ENCODE data around the gene VSIR.

The VSIR gene

GRCh38 chr10:71754562-71754961 lies 18.8 kb downstream of the VSIR start:
- Histone ChIP-seq H2AFZ (ENCODE audit: low read length) (no peak overlapping the region), H3K27me3 (ENCODE audit: insufficient read depth, low read length, poor library complexity, severe bottlenecking) (no peaks in the 10 kb centered on the region), H3F3A (ENCODE audit: low read depth) (0 out of 2 replicates have a peak, but pooled peaks cover 3% of the 10 kb centered on the region), H3K4me2 (ENCODE audit: low read depth, low read length, poor library complexity, severe bottlenecking) (peak overlapping the region; percentile 10), H3K9me3 (ENCODE audit: insufficient read depth, low read depth, low read length) (no peaks in the 10 kb centered on the region), H4K20me1 (ENCODE audit: insufficient read depth, low read length, poor library complexity, severe bottlenecking) (no peaks in the 10 kb centered on the region), H3K9me2 (replicated peaks; ENCODE audit: low read depth, low read length) (no peaks in the 10 kb centered on the region), H3K79me2 (ENCODE audit: insufficient read depth, low read length) (no peaks in the 10 kb centered on the region), H3K4me1 (ENCODE audit: insufficient read depth, low read length, poor library complexity, severe bottlenecking) (peaks cover 72% of the 10 kb centered on the region), H3K36me3 (ENCODE audit: insufficient read depth, low read length) (no peaks in the 10 kb centered on the region), H3K4me3 (ENCODE audit: low read length, poor library complexity, severe bottlenecking) (no peak overlapping the region), H3K9ac (ENCODE audit: low read depth, low read length, poor library complexity, severe bottlenecking) (peak overlapping the region; percentile 31)
- TF ChIP-seq CTCF (conservative IDR thresholded peaks at IDR 0.05; ENCODE audit: low read length) (no peak), EZH2phosphoT487 (IDR thresholded peaks at IDR 0.05; ENCODE audit: borderline replicate concordance) (no peak)

GRCh38 chr10:71753960-71754505 lies 19.3 kb downstream of the VSIR start:
- no peaks in the 10 kb centered on the region for H3K79me2 ChIP-seq (ENCODE audit: insufficient read depth, low read length)
- TF ChIP-seq CTCF (conservative IDR thresholded peaks at IDR 0.05; ENCODE audit: low read length): no peak
- no peak for TF ChIP-seq EZH2phosphoT487 (IDR thresholded peaks at IDR 0.05; ENCODE audit: borderline replicate concordance)
- H3K9ac ChIP-seq (ENCODE audit: low read depth, low read length, poor library complexity, severe bottlenecking): peak overlapping the region; percentile 31
- H3K9me2 ChIP-seq (replicated peaks; ENCODE audit: low read depth, low read length): no peaks in the 10 kb centered on the region
- H3K36me3 ChIP-seq (ENCODE audit: insufficient read depth, low read length): no peaks in the 10 kb centered on the region
- H3K4me1 ChIP-seq (ENCODE audit: insufficient read depth, low read length, poor library complexity, severe bottlenecking): peaks cover 77% of the 10 kb centered on the region
- H3K4me2 ChIP-seq (ENCODE audit: low read depth, low read length, poor library complexity, severe bottlenecking): peak overlapping the region; percentile 10
- H3F3A ChIP-seq (ENCODE audit: low read depth): peaks cover 8% of the 10 kb centered on the region
- no peaks in the 10 kb centered on the region for H4K20me1 ChIP-seq (ENCODE audit: insufficient read depth, low read length, poor library complexity, severe bottlenecking)
- no peak overlapping the region for H2AFZ ChIP-seq (ENCODE audit: low read length)
- H3K9me3 ChIP-seq (ENCODE audit: insufficient read depth, low read depth, low read length): no peaks in the 10 kb centered on the region
- H3K27me3 ChIP-seq (ENCODE audit: insufficient read depth, low read length, poor library complexity, severe bottlenecking): no peaks in the 10 kb centered on the region
- no peak overlapping the region for H3K4me3 ChIP-seq (ENCODE audit: low read length, poor library complexity, severe bottlenecking)

GRCh38 chr10:71753091-71753959 lies 20.0 kb downstream of the VSIR start:
- no peaks in the 10 kb centered on the region for H3K27me3 ChIP-seq (ENCODE audit: insufficient read depth, low read length, poor library complexity, severe bottlenecking)
- no peak for TF ChIP-seq EZH2phosphoT487 (IDR thresholded peaks at IDR 0.05; ENCODE audit: borderline replicate concordance)
- no peak for TF ChIP-seq CTCF (conservative IDR thresholded peaks at IDR 0.05; ENCODE audit: low read length)
- H3K9me3 ChIP-seq (ENCODE audit: insufficient read depth, low read depth, low read length): no peaks in the 10 kb centered on the region
- H3K36me3 ChIP-seq (ENCODE audit: insufficient read depth, low read length): no peaks in the 10 kb centered on the region
- no peaks in the 10 kb centered on the region for H4K20me1 ChIP-seq (ENCODE audit: insufficient read depth, low read length, poor library complexity, severe bottlenecking)
- H3K4me1 ChIP-seq (ENCODE audit: insufficient read depth, low read length, poor library complexity, severe bottlenecking): peaks cover 81% of the 10 kb centered on the region
- no peak overlapping the region for H2AFZ ChIP-seq (ENCODE audit: low read length)
- peak overlapping the region; percentile 10 for H3K4me2 ChIP-seq (ENCODE audit: low read depth, low read length, poor library complexity, severe bottlenecking)
- H3F3A ChIP-seq (ENCODE audit: low read depth): peaks cover 9% of the 10 kb centered on the region
- H3K9me2 ChIP-seq (replicated peaks; ENCODE audit: low read depth, low read length): no peaks in the 10 kb centered on the region
- H3K9ac ChIP-seq (ENCODE audit: low read depth, low read length, poor library complexity, severe bottlenecking): peak overlapping the region; percentile 13
- no peak overlapping the region for H3K4me3 ChIP-seq (ENCODE audit: low read length, poor library complexity, severe bottlenecking)
- H3K79me2 ChIP-seq (ENCODE audit: insufficient read depth, low read length): no peaks in the 10 kb centered on the region
